ENCODE results near the gene TEX22.

TEX22 gene

GRCh38 chr14:105388110-105388951 lies 10.0 kb upstream of the TEX22 start:
- no peak for TF ChIP-seq CTCF (IDR thresholded peaks at IDR 0.05)

GRCh38 chr14:105388976-105389375 lies 9.4 kb upstream of the TEX22 start:
- TF ChIP-seq CTCF (IDR thresholded peaks at IDR 0.05) = no peak

- TF ChIP-seq CTCF (IDR thresholded peaks at IDR 0.05) = no peak
Measured at GRCh38 chr14:105389534-105389933, 8.8 kb upstream of the TEX22 start.

GRCh38 chr14:105389976-105390848 lies 8.1 kb upstream of the TEX22 start:
- TF ChIP-seq CTCF (IDR thresholded peaks at IDR 0.05) = no peak

- no peak for TF ChIP-seq CTCF (IDR thresholded peaks at IDR 0.05)
Measured at GRCh38 chr14:105390849-105391500, 7.4 kb upstream of the TEX22 start.

- no peak for TF ChIP-seq CTCF (IDR thresholded peaks at IDR 0.05)
Measured at GRCh38 chr14:105391541-105391940, 6.8 kb upstream of the TEX22 start.
